Measurements from ENCODE around the gene GAPVD1.

GRCh38 chr9:125376261-125377226, 114.9 kb downstream of the GAPVD1 start:
- TF ChIP-seq, protein P1, sequence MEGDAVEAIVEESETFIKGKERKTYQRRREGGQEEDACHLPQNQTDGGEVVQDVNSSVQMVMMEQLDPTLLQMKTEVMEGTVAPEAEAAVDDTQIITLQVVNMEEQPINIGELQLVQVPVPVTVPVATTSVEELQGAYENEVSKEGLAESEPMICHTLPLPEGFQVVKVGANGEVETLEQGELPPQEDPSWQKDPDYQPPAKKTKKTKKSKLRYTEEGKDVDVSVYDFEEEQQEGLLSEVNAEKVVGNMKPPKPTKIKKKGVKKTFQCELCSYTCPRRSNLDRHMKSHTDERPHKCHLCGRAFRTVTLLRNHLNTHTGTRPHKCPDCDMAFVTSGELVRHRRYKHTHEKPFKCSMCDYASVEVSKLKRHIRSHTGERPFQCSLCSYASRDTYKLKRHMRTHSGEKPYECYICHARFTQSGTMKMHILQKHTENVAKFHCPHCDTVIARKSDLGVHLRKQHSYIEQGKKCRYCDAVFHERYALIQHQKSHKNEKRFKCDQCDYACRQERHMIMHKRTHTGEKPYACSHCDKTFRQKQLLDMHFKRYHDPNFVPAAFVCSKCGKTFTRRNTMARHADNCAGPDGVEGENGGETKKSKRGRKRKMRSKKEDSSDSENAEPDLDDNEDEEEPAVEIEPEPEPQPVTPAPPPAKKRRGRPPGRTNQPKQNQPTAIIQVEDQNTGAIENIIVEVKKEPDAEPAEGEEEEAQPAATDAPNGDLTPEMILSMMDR (IDR thresholded peaks at IDR 0.05): no peak
- TF ChIP-seq POLR2A (IDR thresholded peaks at IDR 0.05): no peak

All from esophagus squamous epithelium (tissue), 4 donors.